ENCODE results near the gene KBTBD4.
"Not testable (repeated sequence)": the region's sequence is repeated elsewhere in the genome, so short reads cannot be mapped to it uniquely, and the experiment has no call there.

KBTBD4 gene

GRCh38 chr11:47589977-47590861, 11.4 kb upstream of the KBTBD4 start:
- no peak for DNase-seq
- ATAC-seq = no peak

GRCh38 chr11:47589584-47589976, 10.8 kb upstream of the KBTBD4 start:
- ATAC-seq (no peak), DNase-seq (no peak)

DNA sequence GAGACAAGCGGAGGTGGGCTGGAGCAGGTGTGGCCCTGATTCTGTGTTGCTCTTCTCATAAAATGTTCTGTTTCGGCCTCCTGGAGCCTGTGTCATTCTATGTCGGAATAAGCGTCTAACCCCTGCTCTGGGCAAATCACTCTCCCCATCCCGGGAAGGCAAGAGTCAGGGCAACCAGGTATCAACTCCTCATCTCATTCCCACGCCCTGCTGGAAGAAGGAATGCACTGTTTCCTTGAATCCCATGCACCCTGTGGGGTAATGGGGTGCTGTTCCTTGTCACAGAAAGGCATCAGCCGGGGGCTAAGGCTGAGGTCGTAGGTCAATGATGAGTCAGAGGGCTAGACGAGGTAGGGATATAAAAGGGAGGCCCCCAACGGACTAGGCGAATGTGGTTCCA, 10.3 kb upstream of the KBTBD4 start:
- ATAC-seq (no peak), DNase-seq (no peak)

- ATAC-seq (no peak), DNase-seq (no peak)
These were observed 9.1 kb upstream of the KBTBD4 start for GRCh38 chr11:47587723-47588326.

DNA sequence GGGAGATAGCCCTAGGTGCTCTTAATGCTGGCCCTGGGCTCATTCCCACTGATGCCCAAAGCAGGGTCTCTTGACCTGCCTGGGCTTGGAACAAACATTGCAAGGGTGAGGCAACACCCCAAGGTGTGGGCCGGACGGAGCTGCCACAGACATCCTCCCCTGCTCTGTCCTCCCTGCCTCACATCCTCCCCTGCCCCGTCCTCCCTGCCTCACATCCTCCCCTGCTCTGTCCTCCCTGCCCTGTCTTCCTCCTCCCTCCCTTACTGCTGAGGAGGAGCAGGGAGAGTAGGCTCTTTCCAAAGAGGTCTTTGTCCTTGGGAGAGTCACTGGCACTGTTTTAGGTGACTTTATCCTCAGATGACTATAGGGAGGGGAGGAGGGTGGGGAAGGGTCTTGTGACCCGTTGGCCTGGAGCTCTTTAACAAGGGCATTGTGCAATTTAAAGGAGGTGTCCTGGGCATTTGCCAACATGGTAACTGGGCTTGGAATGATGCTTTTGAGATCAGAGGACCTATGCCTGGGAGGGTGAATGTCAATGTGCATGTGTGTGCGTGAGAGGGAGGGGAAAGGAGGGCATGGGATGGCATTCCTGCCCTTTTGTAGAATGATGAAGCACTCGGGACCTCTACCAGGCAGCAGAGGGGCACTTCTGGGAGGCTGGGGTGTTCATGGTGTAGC, 8.4 kb upstream of the KBTBD4 start:
- DNase-seq (no peak), ATAC-seq (no peak)

DNA sequence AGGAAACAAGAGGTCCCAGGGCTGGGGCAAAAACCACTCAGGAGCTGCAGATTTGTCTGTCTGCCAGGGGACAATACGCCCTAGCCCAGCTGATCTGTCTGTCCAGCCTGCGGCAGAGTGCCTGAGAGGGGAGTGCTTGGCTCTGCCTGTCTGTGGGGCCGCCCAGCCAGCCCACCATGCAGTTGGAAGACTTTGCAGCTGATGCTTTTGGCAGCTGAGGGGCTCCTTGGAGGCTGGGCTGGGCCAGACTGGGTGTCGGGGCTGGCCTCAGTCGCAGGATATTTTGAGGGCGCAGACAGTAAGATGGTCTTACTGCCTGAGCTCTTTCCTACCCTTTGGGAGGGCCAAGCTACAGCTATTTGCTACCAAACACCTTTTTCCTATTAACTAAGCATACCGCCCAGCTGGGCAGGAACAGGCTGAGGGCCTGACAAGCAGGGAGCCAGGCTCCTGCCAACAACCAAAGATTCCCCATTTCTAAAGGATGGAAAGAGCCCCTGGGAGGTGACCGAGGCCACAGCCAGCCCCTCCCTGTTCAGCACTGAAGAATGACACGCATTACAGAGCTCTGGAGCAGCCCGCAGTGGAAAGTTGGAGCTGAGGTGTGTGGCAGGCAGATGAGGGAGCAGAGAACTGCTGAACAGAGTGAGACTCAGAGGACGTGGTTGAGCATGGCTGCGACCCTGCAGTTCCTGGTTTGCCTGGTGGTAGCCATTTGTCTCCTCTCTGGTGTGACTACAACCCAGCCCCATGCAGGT, 7.5 kb upstream of the KBTBD4 start, which contains the start of gene FAM180B:
TSS of gene FAM180B (plus strand) at position 581 of the 758 bp plus-strand sequence. CDS start at position 672, 91 bp downstream.
- DNase-seq (no peak), ATAC-seq (no peak)

DNA sequence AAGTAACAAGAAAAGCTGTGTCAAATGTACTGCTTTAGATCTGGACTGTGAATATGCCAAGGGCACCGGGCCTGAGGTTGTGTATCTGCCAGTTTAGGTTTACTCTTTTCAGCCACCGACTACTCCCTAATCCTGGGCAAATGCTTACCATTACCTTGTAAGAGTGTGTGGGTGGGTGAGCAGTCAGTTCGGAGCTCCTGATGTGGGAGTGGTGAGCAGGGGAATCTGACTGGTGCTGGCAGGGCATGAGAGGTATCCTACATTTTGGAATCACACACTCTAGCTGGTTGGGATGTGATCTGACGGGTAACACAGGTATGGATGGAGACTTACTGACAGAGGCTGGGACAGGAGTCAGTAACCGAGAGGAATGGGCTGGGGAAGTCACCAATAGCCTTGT, 5.1 kb upstream of the KBTBD4 start:
- ATAC-seq (no peak), DNase-seq (no peak)

DNA sequence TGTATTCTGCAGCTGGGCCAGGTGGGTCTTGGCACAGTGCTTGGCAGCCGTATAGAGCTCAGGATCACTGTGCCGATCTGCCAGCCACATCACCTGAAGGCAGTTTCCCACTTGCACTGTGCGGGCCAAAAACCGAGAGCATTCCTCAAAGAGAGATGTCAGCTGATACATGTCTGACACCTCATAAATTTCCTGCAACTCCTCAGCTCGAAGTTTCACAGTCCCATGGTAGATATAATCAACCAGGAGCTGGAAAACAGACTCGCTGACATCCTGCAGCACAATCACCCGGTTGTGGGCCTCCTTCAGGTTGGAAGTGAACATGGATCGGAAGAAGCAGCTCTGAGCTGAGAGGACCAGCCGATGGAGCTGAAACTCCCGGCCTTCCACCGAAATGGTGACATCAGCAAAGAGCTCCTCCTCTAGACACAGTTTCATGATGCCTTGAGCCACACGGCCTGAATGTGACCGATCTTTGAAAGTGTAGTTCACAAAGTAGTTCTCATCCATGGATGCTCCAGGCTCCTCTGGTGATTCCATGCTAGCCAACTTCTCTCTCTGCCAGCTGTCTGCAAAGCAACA, 1.2 kb downstream of the KBTBD4 start:
- ATAC-seq = no peak
- DNase-seq = no peak

- DNase-seq (no peak), ATAC-seq (no peak)
These were observed 5.4 kb downstream of the KBTBD4 start for GRCh38 chr11:47573321-47573720.

GRCh38 chr11:47572715-47573255, 6.0 kb downstream of the KBTBD4 start:
- ATAC-seq (no peak), DNase-seq (no peak)

DNA sequence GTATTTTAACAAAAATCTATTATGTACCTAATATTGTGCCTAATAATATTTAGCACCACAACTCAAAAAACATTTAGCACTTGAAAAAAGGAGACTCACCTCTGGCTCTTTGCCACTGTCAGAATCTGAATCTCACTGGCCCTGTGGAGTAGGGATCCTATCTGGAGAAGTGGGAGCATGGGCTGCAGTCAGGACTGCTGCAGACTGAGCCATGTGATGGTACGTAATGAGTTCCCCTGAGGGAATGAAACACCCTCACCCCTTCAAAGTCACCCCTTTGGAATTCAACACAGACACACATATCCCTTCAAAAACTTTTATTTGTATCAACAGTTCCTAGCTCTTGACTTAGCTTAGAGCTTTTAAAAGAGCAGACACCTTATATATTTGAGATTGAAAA, 6.9 kb downstream of the KBTBD4 start:
- DNase-seq = no peak
- no peak for ATAC-seq

DNA sequence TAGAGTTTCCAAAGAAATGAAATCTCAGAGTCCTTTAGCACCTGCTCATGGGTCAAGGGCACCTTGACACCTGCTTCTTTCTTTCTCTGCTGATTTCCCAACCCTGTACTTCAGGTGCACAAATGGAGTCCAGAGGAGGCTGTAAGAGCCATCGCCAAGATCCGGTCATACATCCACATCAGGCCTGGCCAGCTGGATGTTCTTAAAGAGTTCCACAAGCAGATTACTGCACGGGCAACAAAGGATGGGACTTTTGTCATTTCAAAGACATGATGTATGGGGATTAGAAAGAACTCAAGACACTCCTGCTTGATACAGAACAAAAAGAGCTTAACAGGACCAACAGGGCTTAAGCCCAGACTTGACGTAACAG, 7.4 kb downstream of the KBTBD4 start:
- no peak for DNase-seq
- no peak for ATAC-seq

GRCh38 chr11:47570651-47571356, 8.0 kb downstream of the KBTBD4 start:
- no peak for DNase-seq
- no peak for ATAC-seq

DNA sequence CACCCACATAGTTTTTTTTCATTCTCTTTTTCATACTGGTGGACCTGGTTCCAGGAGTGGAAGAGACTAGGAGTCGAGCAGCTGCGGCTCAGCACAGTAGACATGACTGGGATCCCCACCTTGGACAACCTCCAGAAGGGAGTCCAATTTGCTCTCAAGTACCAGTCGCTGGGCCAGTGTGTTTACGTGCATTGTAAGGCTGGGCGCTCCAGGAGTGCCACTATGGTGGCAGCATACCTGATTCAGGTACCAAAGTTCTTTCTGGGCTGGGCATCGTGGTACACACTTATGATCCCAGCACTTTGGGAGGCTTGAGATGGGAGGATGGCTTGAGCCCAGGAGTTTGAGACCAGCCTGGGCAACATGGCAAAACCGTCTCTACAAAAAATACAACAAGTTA, 9.1 kb downstream of the KBTBD4 start:
- ATAC-seq = no peak
- no peak for DNase-seq

GRCh38 chr11:47566149-47566698, 12.5 kb downstream of the KBTBD4 start:
- DNase-seq (peak; percentile 27), ATAC-seq (no peak)

GRCh38 chr11:47565340-47566148, 13.2 kb downstream of the KBTBD4 start, which contains the start of gene PTPMT1:
Gene PTPMT1, plus strand, starts transcription at chr11:47565599. Its CDS starts 24 bp downstream, at chr11:47565623.
- ATAC-seq (peak; percentile 91), DNase-seq (peak; percentile 81)

DNA sequence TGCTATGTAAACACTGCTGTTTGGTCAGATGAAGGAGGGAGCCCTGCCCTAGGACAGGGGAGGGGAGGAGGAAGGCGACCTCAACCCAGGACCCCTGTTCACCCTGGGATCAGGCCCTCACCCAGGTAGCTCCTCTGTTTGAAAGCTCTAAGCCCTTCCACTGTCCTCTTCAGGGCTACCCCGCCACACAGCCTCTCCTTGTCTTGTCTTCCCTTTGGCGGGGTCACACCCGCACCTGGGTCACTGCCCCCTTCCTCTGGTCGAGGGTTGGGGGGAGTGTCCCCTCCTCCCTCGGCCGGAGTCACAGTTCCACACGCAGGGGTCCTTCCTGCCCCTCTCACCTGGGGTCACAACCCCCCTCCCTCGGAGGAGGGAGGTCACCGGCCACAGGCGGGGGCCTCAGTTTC, 13.8 kb downstream of the KBTBD4 start:
- ATAC-seq = no peak
- no peak for DNase-seq

- not testable (repeated sequence) for ATAC-seq, DNase-seq
These were observed 14.4 kb downstream of the KBTBD4 start for GRCh38 chr11:47564366-47564765.

GRCh38 chr11:47562393-47562792, 16.4 kb downstream of the KBTBD4 start:
- ATAC-seq = not testable (repeated sequence)

GRCh38 chr11:47560426-47560825, 18.3 kb downstream of the KBTBD4 start:
- no peak for ATAC-seq
- DNase-seq = no peak

More at GRCh38 chr11:47562393-47562792, 16.4 kb downstream of the KBTBD4 start:
- DNase-seq = not testable (repeated sequence)

Measured in stimulated activated naive CD8-positive, alpha-beta T cell treated with anti-CD3 and anti-CD28 coated beads, Interleukin-15, Interleukin-2, amounts not matched to agents 100 U/mL and 50 U/mL, for 24 hours (primary cell).